GM23338 (cell line): ENCODE measurements around the gene CACNA2D3. TPM values are rescaled to one million over a fixed set of nuclear protein-coding genes. Genes with fewer than 3 reads are reported as not detected.

ENCODE experiments used
- ATAC-seq: fragments of 200-7000 bp; cut with Tn5 transposase; 3 replicates; pipeline ENCODE4 v1.9.1; 2020
- DNase-seq: peaks from one replicate; pipeline ENCODE4 v3.0.0-alpha.2; 2015; ENCODE audit warnings: low spot score
- H2AFZ ChIP-seq: fragments of 200-600 bp; sonication (generic); 2 replicates; pipeline ENCODE4 v1.8.0; 2016; ENCODE audit warnings: antibody characterized with exemption, mild to moderate bottlenecking, moderate library complexity
- H3F3A ChIP-seq: fragments of 200-600 bp; sonication (generic); replicated peaks from 2 replicates; pipeline ENCODE4 v1.8.0; 2017; ENCODE audit warnings: antibody characterized with exemption, mixed run types, low read depth
- H3K27ac ChIP-seq: fragments of 200-600 bp; sonication (generic); 2 replicates; pipeline ENCODE4 v1.6.1; 2016; ENCODE audit warnings: low read depth
- H3K27me3 ChIP-seq: fragments of 200-600 bp; sonication (generic); 2 replicates; pipeline ENCODE4 v1.8.0; 2016; ENCODE audit warnings: mild to moderate bottlenecking, mixed run types, moderate library complexity; ENCODE audit not compliant: insufficient read depth
- H3K36me3 ChIP-seq: fragments of 200-600 bp; sonication (generic); 2 replicates; pipeline ENCODE4 v1.8.0; 2016; ENCODE audit warnings: mild to moderate bottlenecking; ENCODE audit not compliant: insufficient read depth
- H3K4me1 ChIP-seq: fragments of 200-600 bp; sonication (generic); 2 replicates; pipeline ENCODE4 v1.8.0; 2016; ENCODE audit warnings: mild to moderate bottlenecking, moderate library complexity; ENCODE audit not compliant: insufficient read depth
- H3K4me2 ChIP-seq: fragments of 200-600 bp; sonication (generic); 2 replicates; pipeline ENCODE4 v1.7.1; 2017; ENCODE audit warnings: mixed run types
- H3K4me3 ChIP-seq: fragments of 200-600 bp; sonication (generic); 2 replicates; pipeline ENCODE4 v1.6.1; 2016; ENCODE audit warnings: mixed run types
- H3K79me2 ChIP-seq: fragments of 200-600 bp; sonication (generic); replicated peaks from 2 replicates; pipeline ENCODE4 v1.8.0; 2017; ENCODE audit warnings: mild to moderate bottlenecking; ENCODE audit not compliant: insufficient read depth
- H3K9me2 ChIP-seq: fragments of 200-600 bp; sonication (generic); 2 replicates; pipeline ENCODE4 v1.8.0; 2017; ENCODE audit not compliant: insufficient read depth
- H4K20me1 ChIP-seq: fragments of 200-600 bp; sonication (generic); replicated peaks from 2 replicates; pipeline ENCODE4 v1.8.0; 2017; ENCODE audit warnings: mild to moderate bottlenecking; ENCODE audit not compliant: insufficient read depth
- H3K27ac Mint-ChIP-seq: 2 replicates; pipeline ENCODE4 v1.8.0; 2020; ENCODE audit warnings: inconsistent platforms, mild to moderate bottlenecking, moderate library complexity, mixed read lengths
- H3K27me3 Mint-ChIP-seq: 3 replicates; pipeline ENCODE4 v1.8.0; 2022; ENCODE audit warnings: low read depth, mild to moderate bottlenecking, moderate library complexity, mixed read lengths, inconsistent platforms; ENCODE audit not compliant: insufficient read depth, poor library complexity
- H3K36me3 Mint-ChIP-seq: 3 replicates; pipeline ENCODE4 v1.8.0; 2021; ENCODE audit warnings: low read depth, mild to moderate bottlenecking, inconsistent platforms, moderate library complexity, mixed read lengths
- H3K4me1 Mint-ChIP-seq: 3 replicates; pipeline ENCODE4 v1.8.0; 2020; ENCODE audit warnings: mild to moderate bottlenecking, inconsistent platforms, mixed read lengths
- H3K4me3 Mint-ChIP-seq: 3 replicates; pipeline ENCODE4 v1.8.0; 2021; ENCODE audit warnings: moderate library complexity, mild to moderate bottlenecking, inconsistent platforms, mixed read lengths
- H3K9me3 Mint-ChIP-seq: 3 replicates; pipeline ENCODE4 v1.8.0; 2020; ENCODE audit warnings: moderate library complexity, mild to moderate bottlenecking, inconsistent platforms, mixed read lengths
- CREB1 ChIP-seq: fragments of 250-450 bp; sonication (Bioruptor Pico); IDR thresholded peaks from 2 replicates; pipeline ENCODE4 v1.5.0; 2020; ENCODE audit warnings: low read depth, mild to moderate bottlenecking, moderate library complexity
- EZH2 ChIP-seq: fragments of 200-600 bp; sonication (generic); IDR thresholded peaks from one replicate; pipeline ENCODE4 v1.8.0; 2017; ENCODE audit warnings: antibody characterized with exemption, mild to moderate bottlenecking, low read depth; ENCODE audit not compliant: unreplicated experiment
- EZH2phosphoT487 ChIP-seq: fragments of 200-600 bp; sonication (generic); IDR thresholded peaks from one replicate; pipeline ENCODE4 v1.8.1; 2018; ENCODE audit warnings: antibody characterized with exemption; ENCODE audit not compliant: unreplicated experiment
- JUNB ChIP-seq: IDR thresholded peaks from one replicate; pipeline ENCODE4 v1.6.1; 2016; ENCODE audit warnings: antibody characterized with exemption; ENCODE audit not compliant: unreplicated experiment
- NANOG ChIP-seq: IDR thresholded peaks from 2 replicates; pipeline ENCODE4 v1.6.1; 2016; ENCODE audit warnings: antibody characterized with exemption, borderline replicate concordance
- POLR2AphosphoS5 ChIP-seq: IDR thresholded peaks from 2 replicates; pipeline ENCODE4 v1.6.1; 2016; ENCODE audit warnings: antibody characterized with exemption, low read depth
- STAT1 ChIP-seq: IDR thresholded peaks from one replicate; pipeline ENCODE4 v1.6.1; 2016; ENCODE audit warnings: antibody characterized with exemption; ENCODE audit not compliant: unreplicated experiment
- ZNF114 ChIP-seq: fragments of 250-450 bp; sonication (Bioruptor Pico); IDR thresholded peaks from 2 replicates; pipeline ENCODE4 v1.5.0; 2020; ENCODE audit warnings: mild to moderate bottlenecking, moderate library complexity
- ZNF331 ChIP-seq: fragments of 250-450 bp; sonication (Bioruptor Pico); IDR thresholded peaks from 2 replicates; pipeline ENCODE4 v1.5.0; 2020; ENCODE audit warnings: low read depth, mild to moderate bottlenecking, moderate library complexity
- polyA plus RNA-seq: library from polyadenylated mRNA; unstranded; fragments of >200 nt; fragmentation: Nextera tagmentation; extraction: Ambion mirVana; gene quantifications from 2 replicates; pipeline ENCODE4 v1.2.1, GENCODE V29; 2016
- total RNA-seq: library from RNA; depleted of rRNA; stranded (reverse); fragments of >200 nt; shearing (Covaris generic); gene quantifications from 2 replicates; pipeline ENCODE4 v1.2.3, GENCODE V29; 2014
- TF ChIP-seq, protein P1 (sequence below), 2 experiments: fragments of 200-600 bp in 1 of 2; sonication (generic) in 1 of 2; conservative IDR thresholded peaks; 2 replicates each; pipeline versions ENCODE4 v1.5.1 to v1.6.1; 2016 to 2017; ENCODE audit warnings: antibody characterized with exemption in 2 of 2, low read depth in 2 of 2, mild to moderate bottlenecking in 2 of 2, moderate library complexity in 1 of 2
- TF ChIP-seq, protein P2 (sequence below): IDR thresholded peaks from one replicate; pipeline ENCODE4 v1.6.1; 2018; ENCODE audit warnings: antibody characterized with exemption; ENCODE audit not compliant: unreplicated experiment
- TF ChIP-seq, protein P3 (sequence below): IDR thresholded peaks from 2 replicates; pipeline ENCODE4 v1.6.1; 2016; ENCODE audit warnings: antibody characterized with exemption
- TF ChIP-seq, protein P4 (sequence below): fragments of 250-450 bp; sonication (Bioruptor Pico); IDR thresholded peaks from 2 replicates; pipeline ENCODE4 v1.5.0; 2020; ENCODE audit warnings: mild to moderate bottlenecking, moderate library complexity

CACNA2D3 gene
- total and polyA plus RNA-seq, 2 experiments from 2014 or later, result 2.2 to 2.3 TPM

DNA sequence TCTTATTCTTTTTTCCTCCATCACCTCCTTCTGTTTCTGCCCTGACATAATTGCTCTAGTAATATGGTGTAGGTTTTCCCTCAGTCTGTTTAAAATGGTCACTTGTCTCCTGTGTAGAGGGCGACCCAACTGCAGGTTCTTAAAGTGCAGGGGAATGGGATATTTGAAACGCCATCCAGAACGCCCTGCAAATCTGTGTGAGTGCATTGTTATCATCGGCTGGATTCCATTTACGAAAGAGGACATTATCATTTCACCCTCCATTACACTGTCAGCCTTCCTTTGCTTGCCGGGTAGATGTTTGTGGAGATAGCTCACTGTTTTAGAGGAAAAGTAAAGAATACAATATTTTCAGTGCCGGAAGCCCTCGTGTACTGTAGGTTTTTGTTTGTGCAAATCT is 451.5 kb downstream of the CACNA2D3 start:
- no peaks in the 10 kb centered on the region; the same call in 1 of the 2 replicates for H4K20me1 ChIP-seq
- H3K4me2 ChIP-seq, result no peak overlapping the region
- Mint-ChIP-seq H3K36me3 (no peaks in the 10 kb centered on the region), H3K27me3 (no peaks in the 10 kb centered on the region), H3K4me1 (peaks cover 12% of the 10 kb centered on the region), H3K27ac (no peak overlapping the region), H3K4me3 (no peak overlapping the region), H3K9me3 (no peaks in the 10 kb centered on the region)
- H3K79me2 ChIP-seq, result no peaks in the 10 kb centered on the region
- no peak for ATAC-seq
- no peaks in the 10 kb centered on the region for H3K27me3 ChIP-seq
- 0 out of 2 replicates have a peak, but pooled peaks cover 9% of the 10 kb centered on the region for H3K9me2 ChIP-seq
- TF ChIP-seq CREB1 (no peak), EZH2phosphoT487 (no peak), NANOG (no peak), POLR2AphosphoS5 (no peak), ZNF331 (CRISPR knock-in tag) (no peak), ZNF114 (CRISPR knock-in tag) (no peak), EZH2 (no peak), STAT1 (no peak), JUNB (no peak)
- TF ChIP-seq, protein P1, sequence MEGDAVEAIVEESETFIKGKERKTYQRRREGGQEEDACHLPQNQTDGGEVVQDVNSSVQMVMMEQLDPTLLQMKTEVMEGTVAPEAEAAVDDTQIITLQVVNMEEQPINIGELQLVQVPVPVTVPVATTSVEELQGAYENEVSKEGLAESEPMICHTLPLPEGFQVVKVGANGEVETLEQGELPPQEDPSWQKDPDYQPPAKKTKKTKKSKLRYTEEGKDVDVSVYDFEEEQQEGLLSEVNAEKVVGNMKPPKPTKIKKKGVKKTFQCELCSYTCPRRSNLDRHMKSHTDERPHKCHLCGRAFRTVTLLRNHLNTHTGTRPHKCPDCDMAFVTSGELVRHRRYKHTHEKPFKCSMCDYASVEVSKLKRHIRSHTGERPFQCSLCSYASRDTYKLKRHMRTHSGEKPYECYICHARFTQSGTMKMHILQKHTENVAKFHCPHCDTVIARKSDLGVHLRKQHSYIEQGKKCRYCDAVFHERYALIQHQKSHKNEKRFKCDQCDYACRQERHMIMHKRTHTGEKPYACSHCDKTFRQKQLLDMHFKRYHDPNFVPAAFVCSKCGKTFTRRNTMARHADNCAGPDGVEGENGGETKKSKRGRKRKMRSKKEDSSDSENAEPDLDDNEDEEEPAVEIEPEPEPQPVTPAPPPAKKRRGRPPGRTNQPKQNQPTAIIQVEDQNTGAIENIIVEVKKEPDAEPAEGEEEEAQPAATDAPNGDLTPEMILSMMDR (conservative IDR thresholded peaks at IDR 0.05; ENCODE audit: low read depth in 2 of 2), result no peak
- TF ChIP-seq, protein P2, sequence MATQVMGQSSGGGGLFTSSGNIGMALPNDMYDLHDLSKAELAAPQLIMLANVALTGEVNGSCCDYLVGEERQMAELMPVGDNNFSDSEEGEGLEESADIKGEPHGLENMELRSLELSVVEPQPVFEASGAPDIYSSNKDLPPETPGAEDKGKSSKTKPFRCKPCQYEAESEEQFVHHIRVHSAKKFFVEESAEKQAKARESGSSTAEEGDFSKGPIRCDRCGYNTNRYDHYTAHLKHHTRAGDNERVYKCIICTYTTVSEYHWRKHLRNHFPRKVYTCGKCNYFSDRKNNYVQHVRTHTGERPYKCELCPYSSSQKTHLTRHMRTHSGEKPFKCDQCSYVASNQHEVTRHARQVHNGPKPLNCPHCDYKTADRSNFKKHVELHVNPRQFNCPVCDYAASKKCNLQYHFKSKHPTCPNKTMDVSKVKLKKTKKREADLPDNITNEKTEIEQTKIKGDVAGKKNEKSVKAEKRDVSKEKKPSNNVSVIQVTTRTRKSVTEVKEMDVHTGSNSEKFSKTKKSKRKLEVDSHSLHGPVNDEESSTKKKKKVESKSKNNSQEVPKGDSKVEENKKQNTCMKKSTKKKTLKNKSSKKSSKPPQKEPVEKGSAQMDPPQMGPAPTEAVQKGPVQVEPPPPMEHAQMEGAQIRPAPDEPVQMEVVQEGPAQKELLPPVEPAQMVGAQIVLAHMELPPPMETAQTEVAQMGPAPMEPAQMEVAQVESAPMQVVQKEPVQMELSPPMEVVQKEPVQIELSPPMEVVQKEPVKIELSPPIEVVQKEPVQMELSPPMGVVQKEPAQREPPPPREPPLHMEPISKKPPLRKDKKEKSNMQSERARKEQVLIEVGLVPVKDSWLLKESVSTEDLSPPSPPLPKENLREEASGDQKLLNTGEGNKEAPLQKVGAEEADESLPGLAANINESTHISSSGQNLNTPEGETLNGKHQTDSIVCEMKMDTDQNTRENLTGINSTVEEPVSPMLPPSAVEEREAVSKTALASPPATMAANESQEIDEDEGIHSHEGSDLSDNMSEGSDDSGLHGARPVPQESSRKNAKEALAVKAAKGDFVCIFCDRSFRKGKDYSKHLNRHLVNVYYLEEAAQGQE, result no peak
- TF ChIP-seq, protein P3, sequence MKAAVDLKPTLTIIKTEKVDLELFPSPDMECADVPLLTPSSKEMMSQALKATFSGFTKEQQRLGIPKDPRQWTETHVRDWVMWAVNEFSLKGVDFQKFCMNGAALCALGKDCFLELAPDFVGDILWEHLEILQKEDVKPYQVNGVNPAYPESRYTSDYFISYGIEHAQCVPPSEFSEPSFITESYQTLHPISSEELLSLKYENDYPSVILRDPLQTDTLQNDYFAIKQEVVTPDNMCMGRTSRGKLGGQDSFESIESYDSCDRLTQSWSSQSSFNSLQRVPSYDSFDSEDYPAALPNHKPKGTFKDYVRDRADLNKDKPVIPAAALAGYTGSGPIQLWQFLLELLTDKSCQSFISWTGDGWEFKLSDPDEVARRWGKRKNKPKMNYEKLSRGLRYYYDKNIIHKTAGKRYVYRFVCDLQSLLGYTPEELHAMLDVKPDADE, result no peak
- TF ChIP-seq, protein P4, sequence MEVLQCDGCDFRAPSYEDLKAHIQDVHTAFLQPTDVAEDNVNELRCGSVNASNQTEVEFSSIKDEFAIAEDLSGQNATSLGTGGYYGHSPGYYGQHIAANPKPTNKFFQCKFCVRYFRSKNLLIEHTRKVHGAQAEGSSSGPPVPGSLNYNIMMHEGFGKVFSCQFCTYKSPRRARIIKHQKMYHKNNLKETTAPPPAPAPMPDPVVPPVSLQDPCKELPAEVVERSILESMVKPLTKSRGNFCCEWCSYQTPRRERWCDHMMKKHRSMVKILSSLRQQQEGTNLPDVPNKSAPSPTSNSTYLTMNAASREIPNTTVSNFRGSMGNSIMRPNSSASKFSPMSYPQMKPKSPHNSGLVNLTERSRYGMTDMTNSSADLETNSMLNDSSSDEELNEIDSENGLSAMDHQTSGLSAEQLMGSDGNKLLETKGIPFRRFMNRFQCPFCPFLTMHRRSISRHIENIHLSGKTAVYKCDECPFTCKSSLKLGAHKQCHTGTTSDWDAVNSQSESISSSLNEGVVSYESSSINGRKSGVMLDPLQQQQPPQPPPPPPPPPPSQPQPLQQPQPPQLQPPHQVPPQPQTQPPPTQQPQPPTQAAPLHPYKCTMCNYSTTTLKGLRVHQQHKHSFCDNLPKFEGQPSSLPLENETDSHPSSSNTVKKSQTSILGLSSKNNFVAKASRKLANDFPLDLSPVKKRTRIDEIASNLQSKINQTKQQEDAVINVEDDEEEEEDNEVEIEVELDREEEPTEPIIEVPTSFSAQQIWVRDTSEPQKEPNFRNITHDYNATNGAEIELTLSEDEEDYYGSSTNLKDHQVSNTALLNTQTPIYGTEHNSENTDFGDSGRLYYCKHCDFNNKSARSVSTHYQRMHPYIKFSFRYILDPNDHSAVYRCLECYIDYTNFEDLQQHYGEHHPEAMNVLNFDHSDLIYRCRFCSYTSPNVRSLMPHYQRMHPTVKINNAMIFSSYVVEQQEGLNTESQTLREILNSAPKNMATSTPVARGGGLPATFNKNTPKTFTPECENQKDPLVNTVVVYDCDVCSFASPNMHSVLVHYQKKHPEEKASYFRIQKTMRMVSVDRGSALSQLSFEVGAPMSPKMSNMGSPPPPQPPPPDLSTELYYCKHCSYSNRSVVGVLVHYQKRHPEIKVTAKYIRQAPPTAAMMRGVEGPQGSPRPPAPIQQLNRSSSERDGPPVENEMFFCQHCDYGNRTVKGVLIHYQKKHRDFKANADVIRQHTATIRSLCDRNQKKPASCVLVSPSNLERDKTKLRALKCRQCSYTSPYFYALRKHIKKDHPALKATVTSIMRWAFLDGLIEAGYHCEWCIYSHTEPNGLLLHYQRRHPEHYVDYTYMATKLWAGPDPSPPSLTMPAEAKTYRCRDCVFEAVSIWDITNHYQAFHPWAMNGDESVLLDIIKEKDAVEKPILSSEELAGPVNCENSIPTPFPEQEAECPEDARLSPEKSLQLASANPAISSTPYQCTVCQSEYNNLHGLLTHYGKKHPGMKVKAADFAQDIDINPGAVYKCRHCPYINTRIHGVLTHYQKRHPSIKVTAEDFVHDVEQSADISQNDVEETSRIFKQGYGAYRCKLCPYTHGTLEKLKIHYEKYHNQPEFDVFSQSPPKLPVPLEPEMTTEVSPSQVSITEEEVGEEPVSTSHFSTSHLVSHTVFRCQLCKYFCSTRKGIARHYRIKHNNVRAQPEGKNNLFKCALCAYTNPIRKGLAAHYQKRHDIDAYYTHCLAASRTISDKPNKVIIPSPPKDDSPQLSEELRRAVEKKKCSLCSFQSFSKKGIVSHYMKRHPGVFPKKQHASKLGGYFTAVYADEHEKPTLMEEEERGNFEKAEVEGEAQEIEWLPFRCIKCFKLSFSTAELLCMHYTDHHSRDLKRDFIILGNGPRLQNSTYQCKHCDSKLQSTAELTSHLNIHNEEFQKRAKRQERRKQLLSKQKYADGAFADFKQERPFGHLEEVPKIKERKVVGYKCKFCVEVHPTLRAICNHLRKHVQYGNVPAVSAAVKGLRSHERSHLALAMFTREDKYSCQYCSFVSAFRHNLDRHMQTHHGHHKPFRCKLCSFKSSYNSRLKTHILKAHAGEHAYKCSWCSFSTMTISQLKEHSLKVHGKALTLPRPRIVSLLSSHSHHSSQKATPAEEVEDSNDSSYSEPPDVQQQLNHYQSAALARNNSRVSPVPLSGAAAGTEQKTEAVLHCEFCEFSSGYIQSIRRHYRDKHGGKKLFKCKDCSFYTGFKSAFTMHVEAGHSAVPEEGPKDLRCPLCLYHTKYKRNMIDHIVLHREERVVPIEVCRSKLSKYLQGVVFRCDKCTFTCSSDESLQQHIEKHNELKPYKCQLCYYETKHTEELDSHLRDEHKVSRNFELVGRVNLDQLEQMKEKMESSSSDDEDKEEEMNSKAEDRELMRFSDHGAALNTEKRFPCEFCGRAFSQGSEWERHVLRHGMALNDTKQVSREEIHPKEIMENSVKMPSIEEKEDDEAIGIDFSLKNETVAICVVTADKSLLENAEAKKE (CRISPR knock-in tag), result no peak
- H3K36me3 ChIP-seq, result no peaks in the 10 kb centered on the region
- no peak overlapping the region for H3K4me3 ChIP-seq
- 0 out of 2 replicates have a peak overlapping the region, but pooled peaks have one; percentile 30 for H2AFZ ChIP-seq
- no peak for DNase-seq
- peaks cover 4% of the 10 kb centered on the region for H3K4me1 ChIP-seq
- no peaks in the 10 kb centered on the region for H3F3A ChIP-seq
- no peak overlapping the region for H3K27ac ChIP-seq
